Stimulated activated CD8-positive, alpha-beta memory T cell treated with anti-CD3 and anti-CD28 coated beads, Interleukin-15, amount 100 ng/mL, for 4 hours (primary cell): ENCODE measurements around the gene ADORA1.

Experiments
- DNase-seq, 2 donors: peaks; one replicate each; pipeline ENCODE4 v3.0.0-alpha.2; 2020; ENCODE audit warnings: low read depth in 2 of 2

Gene ADORA1

DNA sequence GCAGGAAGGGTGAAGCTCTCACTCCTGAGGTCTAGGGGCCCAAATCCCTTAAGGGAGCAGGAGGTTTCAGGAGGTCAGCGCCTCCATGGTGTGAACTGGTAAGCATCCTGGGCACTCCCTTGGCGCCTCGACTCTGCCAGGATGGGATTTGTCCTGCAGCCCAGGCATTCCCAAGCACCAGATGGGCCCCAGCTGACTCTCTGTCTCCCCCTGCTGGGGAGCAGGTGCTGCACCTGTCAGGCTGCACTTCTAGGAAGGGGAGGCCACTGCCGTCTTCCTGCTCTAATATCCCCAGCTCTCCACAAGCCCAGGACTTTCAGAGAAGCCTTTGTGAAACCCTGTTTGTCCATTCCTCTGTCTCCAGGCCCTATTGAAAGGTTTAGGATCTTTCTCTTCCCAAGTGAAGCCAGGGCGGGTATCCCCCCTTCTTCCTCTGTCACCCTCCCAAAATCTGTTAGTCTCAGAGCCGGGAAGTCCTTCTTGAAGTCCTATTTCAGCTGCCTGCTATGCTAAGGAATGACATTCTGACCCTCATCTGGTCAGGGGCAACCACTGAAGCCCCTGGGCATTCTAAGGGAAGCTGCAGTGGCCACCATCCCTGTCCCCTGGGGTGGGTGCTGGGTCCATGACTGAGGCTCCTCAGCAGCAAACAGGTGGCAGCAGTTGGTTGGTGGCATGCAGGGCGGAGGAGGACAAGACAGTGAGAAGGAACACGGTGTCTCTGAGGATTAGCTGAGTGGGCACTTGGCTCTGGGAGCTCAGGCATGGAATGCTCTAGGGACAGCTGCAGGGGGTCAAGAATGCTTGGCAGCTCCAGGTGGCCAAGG lies 44.9 kb downstream of the ADORA1 start:
- peak in 1 of 2 donors; percentile 2 for DNase-seq

DNA sequence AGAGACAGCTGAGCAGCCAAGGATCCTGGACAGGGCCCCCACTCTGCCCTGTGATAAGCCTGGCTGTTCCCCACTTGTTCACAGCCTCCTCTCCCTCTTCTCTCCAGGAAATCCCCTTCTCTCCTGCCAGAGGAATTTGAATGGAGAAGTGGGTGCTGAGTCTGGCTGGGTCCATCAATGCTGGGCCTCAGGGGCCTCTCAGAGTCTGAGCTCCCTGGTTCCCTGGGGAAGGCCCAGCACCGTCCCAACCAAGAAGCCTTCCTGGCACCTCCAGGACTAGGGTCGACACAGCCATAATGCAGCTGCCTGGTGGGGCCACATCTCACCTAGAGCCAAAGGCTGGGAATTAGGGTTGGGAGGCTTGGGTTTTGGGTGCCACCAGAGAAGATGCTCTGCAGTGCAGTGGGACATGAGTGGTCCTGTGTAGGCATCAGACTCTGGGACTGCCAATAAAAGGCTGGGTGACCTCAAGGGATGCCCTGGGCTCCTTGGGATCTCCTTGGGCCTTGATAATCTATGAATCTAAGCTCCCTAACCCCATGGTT lies 45.6 kb downstream of the ADORA1 start:
- DNase-seq = no peak

DNA sequence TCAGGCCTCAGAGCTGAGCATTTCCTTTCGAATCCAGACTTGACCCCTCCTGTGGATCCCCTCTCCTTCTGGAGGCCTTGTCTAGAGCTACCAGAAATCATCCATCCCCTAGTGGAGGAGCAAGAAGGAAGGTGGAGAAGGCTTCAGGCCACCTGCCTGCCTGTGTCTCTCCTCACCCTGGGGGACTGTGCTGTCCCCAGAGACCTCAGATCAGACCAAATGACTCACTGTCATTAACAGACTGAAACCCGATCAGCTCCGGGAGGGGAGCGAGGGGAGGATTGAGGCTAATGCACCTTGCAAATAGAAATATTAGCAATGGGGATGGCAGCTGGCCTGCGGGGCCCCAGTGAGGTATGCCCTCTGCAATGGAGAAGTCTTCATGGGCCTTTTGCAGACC lies 46.0 kb downstream of the ADORA1 start:
- DNase-seq = no peak

DNA sequence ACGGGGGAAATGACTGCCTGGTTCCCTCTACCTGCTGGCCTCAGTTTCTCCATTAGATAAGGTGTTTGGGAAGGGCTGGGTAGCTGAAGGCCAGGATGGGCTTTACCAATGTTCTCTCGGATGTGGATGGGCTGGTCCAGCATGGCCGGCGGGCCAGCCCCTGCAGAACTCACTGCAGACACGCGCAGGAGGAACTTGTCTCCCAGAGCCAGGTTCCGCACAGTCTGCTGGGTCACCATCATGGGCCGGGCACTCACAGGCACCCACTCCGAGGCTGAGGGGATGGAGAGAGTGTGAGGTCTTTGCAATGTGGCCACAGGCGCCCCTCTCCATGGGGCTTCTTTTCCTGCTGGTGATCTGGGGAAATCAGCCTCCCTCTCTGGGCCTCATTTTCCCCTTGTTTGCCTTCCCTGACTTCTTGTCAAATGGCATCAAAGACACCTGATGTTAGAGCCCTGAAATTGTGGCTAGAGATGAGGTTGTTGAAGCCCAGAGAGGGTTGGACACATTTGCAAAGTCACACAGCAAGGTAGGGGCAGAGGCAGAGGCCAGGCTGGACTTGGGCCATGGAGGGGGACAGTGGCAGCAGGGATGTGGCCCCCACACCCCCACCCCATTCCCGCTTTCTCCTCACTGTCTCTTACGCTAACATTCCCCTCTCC lies 46.9 kb downstream of the ADORA1 start:
- no peak for DNase-seq

DNA sequence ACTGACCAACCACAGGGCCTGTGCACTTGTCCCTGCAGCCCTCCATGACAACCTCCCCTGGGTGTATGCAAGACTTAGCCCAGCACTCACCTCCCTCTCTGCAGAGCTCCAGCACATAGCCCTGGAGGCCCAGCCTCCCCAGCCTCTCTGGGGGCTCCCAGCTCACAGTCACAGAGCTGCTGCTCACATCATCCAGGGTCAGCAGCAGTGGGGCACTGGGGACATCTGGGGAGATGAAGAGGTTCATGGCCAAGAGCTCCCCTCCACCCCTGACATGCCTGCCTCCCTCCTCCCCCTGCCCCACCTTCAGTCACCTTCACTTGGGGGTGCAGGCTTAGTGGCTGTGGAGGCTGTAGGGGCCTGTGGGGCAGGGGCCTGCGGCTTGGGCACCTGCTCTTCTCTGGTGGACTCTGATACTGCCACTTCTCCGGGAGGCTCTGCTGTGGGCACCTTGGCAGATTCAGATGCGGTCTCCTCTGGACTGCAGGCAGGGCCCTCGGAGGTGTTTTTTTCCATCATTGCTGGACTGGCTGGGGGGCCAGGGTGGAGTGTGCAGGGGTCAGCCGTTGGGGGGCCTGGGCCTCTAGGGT lies 47.8 kb downstream of the ADORA1 start, which contains the start of gene MYBPH:
TSS of gene MYBPH (minus strand) at position 590 of the 590 bp plus-strand sequence. CDS start at position 519, 71 bp downstream.
- DNase-seq = no peak

DNA sequence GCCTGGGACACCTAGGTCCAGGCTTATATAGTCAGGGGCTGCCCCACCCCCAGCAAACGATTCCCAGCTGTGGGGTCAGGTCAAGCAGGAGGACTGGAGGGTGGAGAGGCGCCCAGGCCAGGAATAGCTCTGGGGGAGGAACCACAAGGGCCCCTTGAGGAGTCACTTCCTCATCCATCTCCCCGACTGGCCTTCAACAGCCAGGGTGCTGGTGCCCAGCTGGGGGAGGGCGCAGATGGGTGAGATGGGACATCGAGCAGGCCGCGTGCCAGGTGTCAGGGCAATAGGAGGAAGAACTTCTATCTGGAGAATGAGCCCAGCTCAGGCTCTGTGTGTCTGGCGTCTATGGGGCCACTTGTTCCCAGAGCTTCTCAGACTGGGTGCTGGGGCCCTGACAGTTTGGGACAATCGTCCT lies 48.3 kb downstream of the ADORA1 start:
- no peak for DNase-seq

DNA sequence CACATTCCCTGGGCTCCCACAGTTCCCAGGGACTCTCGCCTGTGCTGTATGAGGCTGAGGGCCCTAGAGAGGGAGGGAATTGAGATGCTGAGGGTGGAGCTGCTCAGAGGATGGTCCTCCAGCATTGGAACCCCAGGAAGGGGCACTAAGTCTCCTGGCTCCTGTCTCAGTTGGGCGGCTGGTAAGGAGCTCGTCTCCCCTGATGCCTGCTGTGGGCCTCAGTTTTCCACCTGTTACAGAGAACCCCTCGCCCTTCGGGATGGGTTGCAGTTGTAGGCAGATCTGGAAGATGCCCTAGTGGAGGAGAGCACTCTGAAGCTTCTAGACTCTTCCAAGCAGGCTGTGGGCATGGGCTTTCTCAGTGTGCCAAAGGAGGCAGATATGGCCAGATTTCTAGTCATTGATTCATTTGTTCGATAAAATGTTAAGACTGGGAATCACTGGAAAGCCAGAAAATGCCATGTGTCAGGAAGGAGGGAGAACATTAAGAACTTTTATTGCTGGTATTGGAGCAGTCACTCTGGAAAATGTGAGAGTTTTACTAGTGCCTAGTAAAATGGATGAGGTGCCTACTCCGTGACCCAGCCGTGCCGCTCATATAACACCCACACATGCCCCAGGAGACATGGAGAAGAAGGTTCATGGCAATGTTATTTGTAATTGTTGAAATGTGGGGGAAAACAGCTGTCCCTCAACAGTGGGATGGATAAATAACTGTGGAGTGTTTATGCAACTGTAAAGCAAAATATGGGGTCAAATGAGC lies 48.9 kb downstream of the ADORA1 start:
- DNase-seq = no peak

DNA sequence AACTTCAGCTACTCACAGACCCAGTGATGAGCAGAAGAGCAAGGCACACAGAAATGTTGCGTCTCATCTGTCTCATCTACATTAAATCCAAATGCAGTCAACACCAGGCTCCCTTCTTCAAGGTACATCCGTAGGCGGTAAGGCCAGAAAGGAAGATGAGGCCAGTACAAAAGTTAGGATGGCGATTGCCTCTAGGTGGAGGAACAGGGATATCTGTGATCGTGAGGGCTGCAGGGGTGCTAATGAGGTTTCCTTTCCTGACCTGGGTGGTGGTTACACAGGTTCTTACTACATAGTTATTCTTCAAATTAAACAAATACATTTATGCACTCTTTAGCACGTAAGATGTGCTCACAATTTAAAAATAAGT lies 49.5 kb downstream of the ADORA1 start:
- DNase-seq = no peak

DNA sequence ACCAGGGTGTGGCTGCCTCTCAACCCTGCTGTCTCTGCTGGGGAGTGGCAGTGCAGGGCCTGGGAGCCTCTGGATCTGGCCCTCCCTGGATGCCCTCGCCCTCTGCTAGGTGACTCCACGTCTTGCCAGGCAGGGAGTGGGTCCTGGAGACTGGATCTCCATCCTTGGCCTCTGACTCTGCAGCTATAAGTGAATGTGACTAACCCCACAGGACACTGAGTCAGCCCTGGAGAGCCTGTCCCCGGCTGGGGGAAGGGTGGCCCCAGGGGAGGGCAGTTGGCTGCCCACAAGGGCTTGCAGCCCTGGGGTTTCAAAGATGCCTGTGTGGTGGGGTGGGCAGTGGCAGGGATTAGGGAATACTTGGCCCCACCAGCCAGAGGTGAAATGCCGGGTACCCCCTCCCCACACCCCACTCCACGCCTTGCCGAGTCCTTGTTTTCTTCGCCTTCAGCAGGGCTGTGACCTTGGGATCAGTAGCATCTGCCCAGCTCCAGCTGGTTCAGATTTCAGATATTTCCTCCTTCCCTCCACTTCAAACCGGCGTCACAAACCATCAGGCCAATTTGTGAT lies 50.0 kb downstream of the ADORA1 start:
- DNase-seq = no peak

DNA sequence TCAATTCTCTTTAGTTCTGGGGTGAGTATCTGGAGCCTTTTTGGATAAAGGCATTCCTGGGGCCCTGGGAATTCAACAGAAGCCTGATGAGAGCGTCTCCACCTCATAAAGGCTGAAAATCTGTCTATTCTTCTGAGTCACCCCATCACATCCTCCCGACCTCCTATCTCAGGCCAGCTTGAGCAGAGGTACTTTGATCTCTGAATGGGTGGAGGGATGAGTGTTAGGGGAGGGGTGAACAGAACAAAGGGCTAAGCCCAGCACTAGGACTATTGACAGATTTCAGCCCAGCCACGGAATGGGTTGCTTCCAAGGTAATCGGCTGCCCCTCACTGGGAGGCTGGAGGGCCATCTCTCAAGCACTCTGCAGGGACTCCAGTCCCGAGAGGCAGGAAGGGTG lies 50.6 kb downstream of the ADORA1 start:
- DNase-seq = no peak

DNA sequence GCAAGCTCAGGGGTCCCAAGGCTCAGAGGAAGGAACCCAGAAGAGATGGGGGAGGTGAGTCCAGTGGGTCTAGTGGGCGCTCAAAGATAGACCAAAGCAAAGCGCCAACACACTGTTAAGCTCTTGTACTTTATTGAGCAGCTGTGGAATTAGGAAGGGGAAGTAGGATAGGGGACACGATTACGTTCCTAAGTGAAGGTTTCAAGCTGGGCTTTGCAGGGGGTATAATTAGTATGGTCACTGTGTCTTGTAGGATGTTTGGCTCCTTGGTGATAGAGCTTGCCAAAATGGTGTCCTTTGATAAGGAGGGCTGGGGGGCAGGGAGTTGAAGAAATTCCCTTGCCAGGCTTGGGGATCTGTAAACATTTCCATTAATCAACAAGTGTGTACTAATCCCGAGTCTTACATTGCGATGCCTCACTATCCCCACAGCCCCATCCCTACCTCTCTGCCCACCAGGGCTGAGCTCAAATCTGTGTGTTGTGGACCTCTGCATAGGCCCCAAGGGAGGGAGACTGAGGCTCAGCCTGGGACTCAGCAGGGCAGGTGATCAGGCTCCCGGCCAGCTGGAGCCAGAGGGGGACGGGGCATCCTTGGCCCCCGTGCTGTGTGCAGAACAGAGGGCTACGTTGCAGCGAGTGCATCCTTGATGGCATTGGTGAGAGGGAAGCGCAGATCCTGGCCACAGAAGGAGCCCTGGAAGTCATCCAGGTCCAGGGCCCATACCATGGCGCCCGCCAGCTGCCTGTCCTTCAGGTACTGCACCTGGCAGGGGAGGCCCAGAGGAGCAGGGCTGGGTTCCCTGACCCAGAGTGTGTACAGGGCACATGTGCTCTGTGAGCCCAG lies 51.5 kb downstream of the ADORA1 start:
- DNase-seq = no peak

DNA sequence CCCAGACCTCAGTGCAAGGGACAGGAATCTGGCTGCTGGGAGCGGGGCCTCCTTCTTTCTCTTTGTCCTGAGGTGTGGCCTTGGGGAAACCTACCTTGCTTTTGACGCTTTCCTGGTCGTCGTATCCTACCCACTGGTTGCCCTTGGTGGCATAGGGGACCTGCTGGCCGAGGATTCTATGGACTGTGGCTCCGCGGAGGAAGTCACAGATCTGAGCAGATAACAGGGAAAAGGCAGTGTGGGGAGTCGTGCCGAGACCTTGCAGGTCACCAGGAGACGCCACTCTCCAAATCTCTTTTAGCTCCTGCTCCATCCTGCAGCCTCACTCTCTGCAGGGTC lies 52.1 kb downstream of the ADORA1 start:
- no peak for DNase-seq

DNA sequence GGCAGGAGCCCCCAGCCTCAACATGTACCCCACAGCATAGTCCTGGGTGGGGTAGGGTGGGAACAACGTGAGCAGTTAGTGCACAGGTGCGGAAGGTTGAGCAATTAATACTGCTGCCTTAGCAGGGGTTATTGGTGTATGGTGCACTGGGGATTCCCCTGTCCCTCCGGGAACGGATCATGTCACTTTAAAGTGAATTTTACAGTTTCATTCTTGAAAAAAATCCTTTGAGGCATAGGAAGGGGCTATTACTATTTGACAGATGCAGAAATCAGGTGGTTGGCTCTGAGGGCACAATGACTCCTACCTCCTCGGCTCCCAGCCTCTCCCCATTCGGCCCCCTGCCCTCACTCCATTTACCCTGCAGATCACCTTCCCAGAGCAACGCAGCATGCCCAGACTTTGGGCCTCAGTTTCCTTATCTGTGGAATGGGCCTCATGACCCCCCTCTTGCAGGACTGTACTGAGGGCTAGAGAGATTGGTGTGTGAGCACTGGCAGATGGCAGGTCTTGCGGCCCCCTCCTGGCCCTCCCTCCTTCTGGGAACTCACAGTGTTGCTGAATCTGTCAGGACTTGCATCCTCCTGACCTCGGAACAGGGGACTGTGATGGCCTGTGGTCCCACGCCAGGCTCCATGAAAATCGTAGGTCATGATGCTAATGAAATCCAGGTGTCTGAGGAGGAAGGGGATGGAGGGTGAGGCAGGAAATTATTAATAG lies 53.2 kb downstream of the ADORA1 start:
- no peak for DNase-seq

DNA sequence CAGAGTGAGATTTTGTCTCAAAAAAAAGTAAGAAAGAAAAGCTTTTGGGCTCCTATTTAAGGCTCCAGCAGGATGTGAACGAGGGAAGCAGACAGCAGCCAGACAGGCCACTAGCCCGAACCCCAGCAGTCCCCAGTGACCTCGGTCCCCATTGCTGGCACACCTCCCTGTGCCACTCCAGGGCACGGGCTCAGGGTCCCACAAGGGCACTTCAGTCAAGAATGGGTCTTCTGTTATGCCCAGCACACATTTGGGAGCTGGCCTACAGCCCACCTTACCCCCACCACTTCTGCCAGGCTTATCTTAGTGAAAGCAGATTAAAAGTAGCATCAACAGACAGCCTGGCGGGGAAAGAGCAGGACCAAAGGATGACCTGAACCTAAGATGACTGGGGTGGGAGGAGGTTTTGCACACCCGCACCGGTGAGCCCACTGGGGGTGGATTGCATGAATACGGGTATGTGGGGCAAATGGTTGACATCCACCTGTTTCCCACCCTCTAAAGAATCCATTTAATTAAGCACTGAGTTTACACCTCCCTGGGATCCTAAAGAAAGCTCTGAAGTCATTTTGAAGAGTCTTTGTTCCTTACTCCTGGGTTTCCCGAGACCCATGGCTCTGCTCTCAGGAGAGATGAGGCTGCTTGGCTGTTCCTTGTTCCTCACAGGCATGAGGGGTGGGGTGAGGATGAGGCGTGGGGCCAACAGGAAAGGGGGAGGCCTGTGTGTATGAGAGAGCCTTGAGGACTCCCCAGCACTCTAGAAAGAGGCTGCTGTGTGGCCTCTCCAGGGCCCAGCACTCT lies 54.3 kb downstream of the ADORA1 start:
- no peak for DNase-seq

DNA sequence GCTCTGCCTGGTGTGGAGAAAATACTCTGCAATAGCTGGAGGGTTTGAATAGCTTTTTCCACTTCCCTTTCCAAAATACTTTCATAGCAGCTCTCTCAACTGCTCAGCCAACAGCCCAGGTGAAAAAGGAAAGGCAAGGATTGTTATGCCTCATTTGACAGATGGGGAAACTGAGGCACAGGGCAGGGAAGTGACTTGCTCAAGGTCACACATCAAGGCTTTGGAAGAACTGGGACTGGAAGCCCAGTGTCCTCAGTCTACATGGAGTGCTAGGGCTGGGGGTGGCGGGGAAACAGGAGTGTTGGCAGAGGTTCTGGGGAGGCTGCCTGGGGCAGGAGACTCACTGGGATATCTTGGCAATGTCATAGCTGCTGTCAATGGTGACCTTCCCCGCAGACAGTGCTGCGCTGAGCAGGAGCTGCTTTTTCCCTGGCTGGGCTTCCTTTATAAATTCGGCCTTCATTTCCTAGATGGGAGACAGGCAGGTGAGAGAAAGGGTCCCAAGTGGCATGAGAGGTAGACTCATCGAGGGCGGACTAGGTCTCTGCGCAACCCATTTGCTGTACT lies 54.9 kb downstream of the ADORA1 start:
- no peak for DNase-seq

DNA sequence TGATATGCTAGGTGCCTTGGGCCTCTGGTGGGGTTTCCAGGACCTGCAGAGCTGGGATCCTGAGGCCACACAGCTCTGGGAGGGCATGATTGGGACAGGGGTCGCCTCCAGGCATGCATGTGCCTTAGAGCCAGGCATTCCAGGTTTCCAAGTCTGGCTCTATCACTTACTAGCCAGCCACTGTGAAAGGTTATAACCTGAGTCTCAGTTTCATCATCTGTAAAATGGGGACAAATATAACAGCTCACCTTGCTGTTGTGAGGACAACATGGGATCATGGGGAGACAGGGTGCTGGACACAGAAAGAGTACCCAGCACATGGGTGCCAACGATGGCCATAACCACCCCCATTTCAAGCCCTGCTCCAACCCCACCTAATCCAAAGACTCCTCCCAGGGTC lies 56.3 kb downstream of the ADORA1 start:
- no peak for DNase-seq

DNA sequence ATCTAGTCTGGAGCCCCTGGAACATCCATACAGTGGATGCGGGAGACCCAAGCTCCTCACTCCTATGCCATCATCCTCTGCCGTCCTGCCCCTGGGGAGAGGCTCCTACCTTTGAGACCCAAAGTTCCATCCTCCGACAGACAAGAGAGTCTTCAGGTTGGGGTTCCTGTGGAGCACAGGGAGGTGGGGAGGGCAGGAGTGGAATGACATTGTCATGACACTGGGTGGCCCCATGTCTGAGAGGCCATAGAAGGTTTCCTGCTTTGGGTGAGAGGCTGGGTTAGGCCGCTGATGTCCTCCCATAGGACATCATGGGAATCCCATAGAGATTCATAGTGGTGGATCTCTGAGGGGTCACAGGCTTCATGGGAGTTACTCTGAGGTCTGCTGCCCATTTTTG lies 56.9 kb downstream of the ADORA1 start:
- no peak for DNase-seq

DNA sequence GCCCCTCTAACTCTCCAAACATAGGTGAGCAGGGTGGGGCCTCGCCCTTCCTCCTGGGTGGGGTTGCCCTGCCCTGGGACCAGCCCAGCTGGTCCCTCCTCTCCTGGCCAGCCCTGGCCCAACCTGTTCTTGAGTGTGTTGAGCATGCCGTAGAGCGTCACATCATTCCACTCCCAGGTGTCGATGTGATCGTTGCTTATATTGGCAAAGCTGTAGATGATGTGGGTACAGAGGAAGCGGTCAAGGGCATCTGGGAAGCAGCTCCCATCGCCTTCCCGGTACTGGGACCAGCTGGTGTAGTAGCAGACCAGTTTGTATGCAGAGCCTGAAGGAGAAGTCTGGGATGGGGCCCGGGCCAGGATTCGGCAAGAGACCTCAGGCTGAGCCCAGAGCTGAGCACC lies 57.5 kb downstream of the ADORA1 start:
- DNase-seq = no peak

DNA sequence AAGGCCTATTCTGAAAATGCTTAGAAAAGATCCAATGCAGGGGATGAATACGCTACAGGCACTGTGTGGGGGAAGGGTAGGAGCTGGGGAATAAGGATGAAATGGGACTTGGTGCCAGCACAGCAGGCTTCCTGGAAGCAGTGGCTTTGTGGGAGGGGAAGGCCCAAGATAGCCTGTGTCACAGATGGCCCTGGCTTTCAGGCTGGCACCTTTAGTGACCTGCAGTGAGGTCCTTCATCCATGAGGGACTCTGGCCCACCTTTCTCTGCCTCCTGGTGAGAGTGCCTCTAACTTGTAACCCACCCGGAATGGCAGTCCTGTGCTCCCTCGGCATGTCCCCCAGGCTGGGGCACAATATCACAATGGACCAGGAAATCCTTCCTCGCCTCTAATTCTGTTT lies 58.1 kb downstream of the ADORA1 start:
- no peak for DNase-seq
